ENCODE results near the gene WSB1.
"Not testable (repeated sequence)": the region's sequence is repeated elsewhere in the genome, so short reads cannot be mapped to it uniquely, and the experiment has no call there.

Gene WSB1, protein sequence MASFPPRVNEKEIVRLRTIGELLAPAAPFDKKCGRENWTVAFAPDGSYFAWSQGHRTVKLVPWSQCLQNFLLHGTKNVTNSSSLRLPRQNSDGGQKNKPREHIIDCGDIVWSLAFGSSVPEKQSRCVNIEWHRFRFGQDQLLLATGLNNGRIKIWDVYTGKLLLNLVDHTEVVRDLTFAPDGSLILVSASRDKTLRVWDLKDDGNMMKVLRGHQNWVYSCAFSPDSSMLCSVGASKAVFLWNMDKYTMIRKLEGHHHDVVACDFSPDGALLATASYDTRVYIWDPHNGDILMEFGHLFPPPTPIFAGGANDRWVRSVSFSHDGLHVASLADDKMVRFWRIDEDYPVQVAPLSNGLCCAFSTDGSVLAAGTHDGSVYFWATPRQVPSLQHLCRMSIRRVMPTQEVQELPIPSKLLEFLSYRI

DNA sequence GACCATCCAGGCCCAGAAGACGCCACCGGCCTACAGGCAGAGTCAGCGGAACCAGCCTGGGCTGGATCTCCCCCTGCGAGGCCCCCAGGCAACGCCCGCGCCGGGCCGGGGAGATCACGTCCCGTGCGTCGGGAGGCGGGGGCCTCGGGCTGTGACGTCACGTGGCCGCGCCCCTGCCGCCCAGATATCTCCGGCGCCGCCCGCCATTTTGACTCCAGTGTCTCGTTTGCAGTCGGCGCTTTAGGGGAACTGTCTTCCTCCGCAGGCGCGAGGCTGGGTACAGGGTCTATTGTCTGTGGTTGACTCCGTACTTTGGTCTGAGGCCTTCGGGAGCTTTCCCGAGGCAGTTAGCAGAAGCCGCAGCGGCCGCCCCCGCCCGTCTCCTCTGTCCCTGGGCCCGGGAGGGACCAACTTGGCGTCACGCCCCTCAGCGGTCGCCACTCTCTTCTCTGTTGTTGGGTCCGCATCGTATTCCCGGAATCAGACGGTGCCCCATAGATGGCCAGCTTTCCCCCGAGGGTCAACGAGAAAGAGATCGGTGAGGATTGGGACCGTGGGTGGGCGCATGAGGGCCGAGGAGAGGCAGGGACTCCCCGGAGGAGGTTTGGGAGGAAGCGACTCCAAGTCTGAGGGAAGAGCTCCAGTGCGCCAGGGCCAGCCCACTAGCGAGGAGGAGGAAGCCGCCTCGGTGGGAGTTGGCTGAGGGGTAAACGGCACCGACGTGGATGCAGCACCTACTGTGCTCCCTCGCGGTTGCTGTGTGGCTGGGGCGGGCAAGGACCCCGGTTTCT, at the start of gene WSB1:
WSB1 (plus strand) TSS at position 217 of the 791 bp plus-strand sequence; CDS start at position 499, 282 bp downstream.
- peak; percentile 39 for DNase-seq (ENCODE audit: low read depth)

DNA sequence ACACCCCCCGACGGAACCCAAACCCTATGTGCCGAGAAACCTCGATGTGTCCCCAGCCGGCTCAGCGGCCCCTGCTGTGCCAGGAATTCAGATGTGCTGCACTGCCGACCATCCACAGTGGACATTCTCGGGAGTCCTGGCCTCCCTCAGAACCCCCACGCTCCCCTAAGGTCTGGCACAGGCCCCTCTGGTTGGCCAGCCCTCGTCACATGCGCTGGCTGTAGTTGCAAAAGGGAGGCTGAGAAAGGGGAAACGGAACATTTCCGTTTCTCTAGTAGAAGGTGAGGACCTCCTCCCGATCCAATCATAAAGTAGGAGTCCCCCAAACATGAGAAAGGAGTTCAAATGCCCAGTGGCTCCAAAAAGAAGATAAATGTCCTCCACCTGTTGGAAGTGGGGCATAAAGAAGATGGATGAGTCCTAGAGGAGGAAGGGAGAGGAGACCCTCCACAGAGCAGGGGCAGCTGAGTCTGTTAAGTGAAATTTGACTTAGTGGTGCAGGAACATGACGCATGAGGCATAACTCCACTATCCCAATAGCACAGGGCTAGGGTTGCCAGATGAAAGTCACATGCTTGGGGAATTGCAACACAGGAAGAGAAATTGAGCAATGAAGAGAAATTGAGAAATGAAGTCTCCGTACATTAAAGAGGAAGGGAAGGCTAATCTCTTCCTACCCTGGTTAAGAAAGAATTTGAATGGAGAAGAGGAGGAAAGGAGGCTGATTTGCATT, 49.3 kb upstream of the WSB1 start:
- DNase-seq (ENCODE audit: low read depth): peak; percentile 85

DNA sequence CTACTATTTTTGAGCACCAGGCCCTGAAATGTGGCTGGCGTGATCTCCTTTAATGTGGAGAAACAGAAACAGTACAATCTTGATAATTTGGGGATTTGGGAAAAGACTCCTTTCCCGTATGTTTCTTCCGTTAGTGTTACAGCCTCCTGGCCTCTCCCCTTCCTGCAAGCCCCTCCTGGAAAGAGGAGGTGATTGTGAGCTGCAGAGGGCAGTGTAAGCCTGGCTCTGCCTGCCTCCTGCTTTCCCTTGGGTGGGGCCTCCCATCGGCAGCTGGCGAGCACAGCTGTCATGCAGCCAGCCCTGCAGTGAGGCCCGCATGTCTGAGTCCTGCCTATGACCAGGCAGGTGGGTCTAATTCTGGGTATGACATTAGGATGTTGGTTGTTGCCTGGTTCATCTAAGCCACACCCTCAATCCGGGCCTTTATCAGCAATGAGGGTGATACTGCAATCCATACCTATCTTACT, 48.7 kb upstream of the WSB1 start:
- DNase-seq (ENCODE audit: low read depth): peak; percentile 65

DNA sequence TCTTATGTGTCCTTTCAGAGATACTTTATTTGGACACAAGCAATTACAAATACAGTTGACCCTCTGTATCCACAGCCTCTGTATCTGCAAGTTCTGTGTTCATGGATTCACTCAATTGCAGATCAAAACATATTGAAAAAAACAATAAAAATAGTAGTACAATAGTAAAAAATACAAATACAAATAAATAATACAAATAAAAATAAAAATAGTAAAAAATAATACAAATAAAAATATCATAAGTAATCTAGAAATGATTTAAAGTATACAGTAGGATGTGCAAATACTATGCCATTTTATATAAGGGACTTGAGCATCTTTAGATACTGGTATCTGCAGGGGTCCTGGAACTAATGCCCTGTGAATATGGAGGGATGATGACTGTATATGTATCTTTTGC, 47.4 kb upstream of the WSB1 start:
- DNase-seq (ENCODE audit: low read depth): no peak

DNA sequence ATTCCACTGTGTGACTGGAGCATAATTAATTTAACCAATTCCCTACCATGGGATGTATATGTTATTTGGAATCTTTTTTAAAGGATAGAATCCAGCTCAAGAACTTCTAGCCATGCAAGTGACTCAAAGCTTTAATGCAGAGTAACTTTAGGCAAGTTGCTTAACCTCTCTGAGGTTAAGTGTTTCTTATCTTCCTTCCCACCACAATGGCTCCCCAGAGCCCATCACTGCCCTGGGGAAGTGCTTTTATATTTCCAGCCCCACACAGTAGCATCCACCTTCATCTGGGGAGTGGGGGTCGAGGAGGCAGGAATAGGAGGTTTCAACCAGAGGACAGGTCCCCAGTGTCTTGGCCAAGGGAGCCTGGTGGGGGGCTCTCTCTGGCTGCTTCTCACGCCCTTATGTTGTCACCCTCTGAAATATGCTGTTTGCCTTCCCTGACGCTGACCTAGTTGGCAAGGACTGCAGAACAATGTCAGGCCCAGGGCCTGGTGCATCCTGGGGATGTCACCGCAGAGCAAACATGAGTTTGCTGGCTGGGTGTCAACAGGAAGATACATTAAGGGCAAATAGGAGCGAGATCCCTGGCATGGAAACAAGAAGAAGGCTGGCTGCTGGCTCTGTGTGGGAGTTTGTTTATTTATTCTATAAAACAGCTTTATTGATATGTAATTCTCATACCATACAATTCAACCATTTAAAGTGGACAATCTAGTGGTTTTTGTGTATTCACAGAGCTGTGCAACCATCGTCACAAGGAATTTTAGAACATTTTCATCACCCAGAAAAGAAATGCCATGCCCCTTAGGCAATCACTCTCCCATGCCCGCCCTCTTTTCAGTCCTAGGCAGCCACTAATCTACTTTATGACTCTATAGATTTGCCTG, 46.6 kb upstream of the WSB1 start:
- DNase-seq (ENCODE audit: low read depth): no peak

DNA sequence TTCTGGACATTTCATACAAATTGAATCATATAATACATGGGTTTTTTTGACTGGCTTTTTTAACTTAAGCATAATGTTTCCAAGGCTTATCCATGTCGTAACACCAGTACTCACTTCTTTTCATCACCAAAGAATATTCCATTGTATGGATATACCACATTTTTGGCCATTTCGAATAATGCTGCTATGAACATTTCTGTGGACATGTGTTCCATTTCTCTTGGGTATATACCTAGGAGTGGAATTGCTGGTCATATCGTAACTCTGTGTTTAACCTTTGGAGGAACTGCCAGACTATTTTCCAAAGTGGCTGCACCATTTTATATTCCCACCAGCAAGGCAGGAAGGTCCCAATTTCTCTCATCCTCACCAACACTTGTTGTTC, 46.0 kb upstream of the WSB1 start:
- no peak for DNase-seq (ENCODE audit: low read depth)

DNA sequence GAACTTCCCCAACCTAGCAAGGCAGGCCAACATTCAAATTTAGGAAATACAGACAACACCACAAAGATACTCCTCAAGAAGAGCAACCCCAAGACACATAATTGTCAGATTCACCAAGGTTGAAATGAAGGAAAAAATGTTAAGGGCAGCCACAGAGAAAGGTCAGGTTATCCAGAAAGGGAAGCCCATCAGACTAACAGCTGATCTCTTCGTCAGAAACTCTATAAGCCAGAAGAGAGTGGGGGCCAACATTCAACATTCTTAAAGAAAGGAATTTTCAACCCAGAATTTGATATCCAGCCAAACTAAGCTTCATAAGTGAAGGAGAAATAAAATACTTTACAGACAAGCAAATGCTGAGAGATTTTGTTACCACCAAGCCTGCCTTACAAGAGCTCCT, 43.1 kb upstream of the WSB1 start:
- not testable (repeated sequence) for DNase-seq (ENCODE audit: low read depth)

DNA sequence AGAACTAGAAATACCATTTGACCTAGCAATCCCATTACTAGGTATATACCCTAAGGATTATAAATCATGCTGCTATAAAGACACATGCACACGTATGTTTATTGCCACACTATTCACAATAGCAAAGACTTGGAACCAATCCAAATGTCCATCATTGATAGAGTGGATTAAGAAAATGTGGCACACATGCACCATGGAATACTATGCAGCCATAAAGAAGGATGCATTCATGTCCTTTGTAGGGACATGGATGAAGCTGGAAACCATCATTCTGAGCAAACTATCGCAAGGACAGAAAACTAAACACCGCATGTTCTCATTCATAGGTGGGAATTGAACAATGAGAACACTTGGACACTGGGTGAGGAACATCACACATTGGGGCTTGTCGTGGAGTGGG, 39.1 kb upstream of the WSB1 start:
- DNase-seq (ENCODE audit: low read depth): not testable (repeated sequence)

DNA sequence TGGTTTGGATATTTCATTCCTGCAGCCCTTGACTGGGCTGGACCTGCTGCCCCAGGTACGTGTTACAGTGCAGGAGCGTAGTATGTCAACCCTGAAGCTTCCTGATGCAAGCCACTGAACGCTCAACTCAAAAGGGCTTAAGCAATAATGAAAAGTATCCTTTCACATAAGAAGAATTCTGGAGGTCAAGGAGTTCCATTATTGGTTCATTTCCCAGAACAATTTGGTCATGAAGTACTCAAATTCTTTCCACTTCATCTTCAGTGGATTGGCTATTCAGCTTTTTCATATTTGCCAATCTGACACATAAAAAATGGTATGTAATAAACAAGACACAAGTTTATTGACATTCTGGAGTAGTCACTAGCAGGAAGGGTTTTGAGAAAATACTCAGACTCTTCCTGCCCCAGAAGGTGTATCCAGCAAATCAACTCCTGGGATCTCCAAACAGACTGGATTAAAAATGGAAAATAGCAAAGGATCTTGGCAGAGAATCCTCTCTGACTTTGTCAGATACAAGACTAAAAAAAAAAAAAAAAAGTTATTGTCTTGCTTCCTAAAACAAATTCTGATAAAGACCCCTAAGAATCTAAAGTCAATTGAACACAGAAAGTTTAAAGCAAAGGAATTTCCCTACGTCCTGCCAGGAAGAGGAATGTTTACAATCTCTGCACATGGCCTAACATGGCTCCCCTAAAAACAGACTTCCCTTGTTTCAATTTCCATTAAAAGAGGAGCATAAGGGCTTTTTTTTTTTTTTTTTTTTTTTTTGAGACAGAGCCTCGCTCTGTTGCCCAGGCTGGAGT, 37.5 kb upstream of the WSB1 start:
- peak; percentile 39 for DNase-seq (ENCODE audit: low read depth)

DNA sequence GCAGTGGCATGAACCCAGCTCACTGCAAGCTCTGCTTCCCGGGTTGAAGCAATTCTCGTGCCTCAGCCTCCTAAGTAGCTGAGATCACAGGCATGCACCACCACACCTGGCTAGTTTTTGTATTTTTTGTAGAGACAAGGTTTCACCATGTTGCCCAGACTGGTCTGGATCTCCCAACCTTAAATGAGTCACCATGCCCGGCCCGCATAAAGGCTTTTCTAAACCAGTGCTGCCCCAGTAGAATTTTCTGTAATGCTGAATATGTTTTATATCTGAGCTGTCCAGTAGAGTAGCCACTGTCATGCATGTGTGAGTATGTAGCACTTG, 36.9 kb upstream of the WSB1 start:
- DNase-seq (ENCODE audit: low read depth): no peak

DNA sequence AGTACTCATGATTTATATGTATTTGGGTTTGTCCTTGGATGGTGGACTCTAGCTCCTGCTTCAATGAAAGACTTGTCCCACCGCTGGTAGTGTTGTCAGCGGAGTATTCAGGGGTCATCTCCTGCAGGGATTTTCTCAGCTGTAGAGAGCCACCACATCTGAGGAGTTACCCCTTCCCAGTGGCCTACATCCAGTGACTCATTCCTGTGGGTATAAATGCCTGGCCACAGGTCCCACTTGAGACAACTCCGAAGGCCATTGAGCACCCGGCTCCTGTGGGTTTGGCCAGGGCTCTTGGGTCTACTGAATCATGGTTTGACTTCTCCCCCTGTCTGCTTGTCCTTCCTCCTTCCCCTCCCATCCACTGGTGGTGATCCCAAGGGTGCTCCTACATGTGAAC, 34.6 kb upstream of the WSB1 start:
- no peak for DNase-seq (ENCODE audit: low read depth)

DNA sequence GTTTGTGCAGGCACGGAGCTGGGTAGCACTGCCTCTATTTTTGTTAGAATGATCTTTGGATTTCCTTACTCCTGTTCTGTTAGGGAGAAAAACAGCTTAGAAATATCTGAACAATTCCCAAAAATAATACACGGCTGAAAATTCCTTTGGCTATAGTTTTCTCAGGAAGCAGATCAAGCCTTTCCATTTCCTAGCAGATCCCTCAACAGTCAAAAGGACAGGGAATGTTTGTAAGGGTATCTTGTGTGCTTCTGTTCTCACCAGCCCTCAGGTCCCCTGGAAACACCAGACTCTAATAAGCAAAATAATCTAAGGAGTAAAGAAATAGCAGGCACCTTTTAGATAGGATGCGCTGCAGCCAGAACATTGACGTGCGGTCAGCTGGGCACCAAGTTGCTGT, 30.5 kb upstream of the WSB1 start:
- DNase-seq (ENCODE audit: low read depth): no peak

DNA sequence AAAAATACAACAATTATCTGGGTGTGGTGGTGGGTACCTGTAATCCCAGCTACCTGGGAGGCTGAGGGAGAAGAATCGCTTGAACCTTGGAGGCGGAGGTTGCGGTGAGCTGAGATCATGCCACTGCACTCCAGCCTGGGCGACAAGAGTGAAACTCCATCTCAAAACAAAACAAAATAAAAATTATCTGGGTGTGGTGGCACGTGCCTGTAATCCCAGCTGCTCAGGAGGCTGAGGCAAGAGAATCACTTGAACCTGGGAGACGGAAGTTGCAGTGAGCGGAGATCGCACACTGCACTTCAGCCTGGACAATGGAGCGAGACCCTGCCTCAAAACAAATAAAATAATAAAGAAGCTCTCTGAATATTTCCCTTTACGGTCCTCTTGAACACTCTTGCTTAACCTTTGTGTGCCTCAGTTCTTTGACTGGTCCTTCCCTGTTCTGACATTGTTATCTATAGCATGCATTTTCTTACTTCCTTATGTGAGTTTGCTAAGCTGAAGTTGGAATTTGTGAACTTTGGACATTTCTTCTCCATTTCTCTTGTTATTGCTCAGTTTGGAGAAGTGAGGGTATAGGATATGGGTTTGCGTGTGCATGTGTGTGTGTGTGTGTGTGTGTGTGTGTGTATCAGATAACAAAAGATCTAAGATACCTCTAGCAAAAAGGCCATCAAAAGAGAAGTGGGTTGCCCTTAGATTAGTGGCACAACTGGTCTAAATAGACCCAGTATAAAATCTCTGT, 29.7 kb upstream of the WSB1 start:
- DNase-seq (ENCODE audit: low read depth): no peak

DNA sequence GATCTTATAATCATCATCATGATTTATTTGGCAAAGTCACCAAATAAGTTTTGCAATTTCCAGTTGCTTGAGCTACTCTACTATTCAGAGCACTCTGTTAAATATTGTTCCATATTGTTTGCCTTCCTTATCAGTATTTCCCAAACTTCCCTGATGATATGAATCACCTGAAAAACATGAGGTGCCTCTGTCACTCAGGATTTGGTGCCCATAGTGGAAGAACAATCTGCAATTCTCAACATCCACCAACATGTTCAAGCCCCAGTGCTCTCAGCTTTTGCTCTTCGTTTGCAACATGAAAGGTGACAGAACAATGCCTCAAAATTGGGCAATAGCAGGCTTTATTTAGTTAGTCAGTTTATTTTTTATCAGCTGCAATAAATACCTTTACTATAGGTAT, 28.6 kb upstream of the WSB1 start:
- no peak for DNase-seq (ENCODE audit: low read depth)

DNA sequence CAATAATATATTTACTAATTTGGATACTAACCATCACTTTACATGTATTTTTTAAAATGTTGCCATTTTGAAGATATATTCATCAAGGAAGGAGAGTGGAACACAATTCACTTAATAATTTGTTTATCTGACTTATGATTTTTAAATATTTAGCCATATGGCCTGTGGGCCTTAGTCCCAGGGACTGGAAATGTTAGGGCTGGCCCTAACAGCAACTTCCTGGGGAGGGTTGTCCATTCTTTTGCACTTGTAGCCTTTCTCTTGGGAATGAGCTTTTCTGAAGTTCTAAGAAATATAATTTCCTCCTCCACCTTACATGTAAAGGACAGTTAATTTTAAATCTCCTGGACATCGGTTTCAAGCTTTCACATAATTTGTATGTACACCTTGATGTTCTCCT, 27.7 kb upstream of the WSB1 start:
- DNase-seq (ENCODE audit: low read depth): no peak

DNA sequence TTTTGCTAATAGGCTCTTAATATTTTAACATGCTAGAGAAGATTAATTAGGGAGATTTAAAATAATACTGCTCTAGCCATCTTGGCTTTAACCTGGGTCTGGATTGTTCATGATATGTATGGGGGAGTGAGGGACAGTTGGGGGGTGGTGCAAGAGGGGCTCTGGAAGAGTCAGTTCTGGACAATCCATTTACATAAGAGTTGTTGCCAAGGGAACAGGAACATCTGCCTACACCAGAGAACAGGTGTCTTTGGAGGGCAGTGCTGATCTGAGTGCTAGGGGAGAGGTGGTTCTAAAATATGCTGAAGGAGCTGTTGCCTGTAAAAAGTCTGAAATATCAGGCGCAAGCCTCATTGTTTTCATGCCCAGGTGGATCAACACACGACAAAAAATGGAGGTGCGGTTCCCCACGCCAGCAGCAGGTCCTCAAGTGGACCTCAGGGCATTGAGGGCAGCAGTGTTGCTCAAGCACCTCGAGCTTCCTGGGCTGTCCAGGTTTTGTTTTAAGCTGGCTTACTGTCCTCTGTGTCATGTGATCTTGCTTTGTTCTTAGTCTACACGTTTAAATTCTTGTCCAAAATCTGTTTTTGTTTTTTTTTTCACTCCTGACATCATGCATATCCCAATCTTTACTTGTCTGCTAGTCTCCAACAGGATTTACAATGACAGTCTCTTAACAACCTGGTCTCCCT, 25.4 kb upstream of the WSB1 start:
- no peak for DNase-seq (ENCODE audit: low read depth)

DNA sequence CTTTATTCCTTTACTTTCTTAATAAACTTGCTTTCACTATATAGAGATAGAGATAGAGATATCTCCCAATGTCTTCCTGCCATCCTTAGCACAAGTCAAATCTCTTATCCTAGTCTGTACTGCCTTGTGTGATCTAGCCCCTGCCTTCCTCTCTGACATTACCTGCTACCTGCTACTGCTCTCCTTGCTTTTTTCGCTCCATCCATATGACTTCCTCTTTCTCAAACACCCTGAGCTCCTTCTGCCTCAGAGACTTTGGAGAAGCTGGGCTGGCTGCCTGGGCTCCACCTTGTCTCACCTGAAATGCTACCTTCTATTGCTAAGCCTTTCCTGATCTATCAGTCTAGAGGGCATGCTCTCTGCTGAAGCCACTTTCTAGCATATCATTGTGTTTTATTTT, 24.7 kb upstream of the WSB1 start:
- DNase-seq (ENCODE audit: low read depth): no peak

DNA sequence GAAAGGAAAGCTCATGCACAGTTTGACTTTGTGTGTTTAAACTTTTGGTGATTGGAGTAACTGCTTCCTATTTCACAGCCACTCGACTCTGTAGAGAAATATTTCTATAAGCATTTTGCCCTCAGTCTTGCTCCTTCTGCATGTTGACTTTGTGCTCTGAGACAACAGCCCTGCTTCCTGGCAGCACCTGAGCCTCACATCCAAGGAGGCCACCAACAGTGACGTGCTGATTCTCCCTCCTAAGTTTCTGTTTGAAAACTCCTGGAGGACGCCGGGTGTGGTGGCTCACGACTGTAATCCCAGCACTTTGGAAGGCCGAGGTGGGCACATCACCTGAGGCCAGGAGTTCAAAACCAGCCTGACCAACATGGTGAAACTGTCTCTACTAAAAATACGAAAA, 23.9 kb upstream of the WSB1 start:
- no peak for DNase-seq (ENCODE audit: low read depth)

DNA sequence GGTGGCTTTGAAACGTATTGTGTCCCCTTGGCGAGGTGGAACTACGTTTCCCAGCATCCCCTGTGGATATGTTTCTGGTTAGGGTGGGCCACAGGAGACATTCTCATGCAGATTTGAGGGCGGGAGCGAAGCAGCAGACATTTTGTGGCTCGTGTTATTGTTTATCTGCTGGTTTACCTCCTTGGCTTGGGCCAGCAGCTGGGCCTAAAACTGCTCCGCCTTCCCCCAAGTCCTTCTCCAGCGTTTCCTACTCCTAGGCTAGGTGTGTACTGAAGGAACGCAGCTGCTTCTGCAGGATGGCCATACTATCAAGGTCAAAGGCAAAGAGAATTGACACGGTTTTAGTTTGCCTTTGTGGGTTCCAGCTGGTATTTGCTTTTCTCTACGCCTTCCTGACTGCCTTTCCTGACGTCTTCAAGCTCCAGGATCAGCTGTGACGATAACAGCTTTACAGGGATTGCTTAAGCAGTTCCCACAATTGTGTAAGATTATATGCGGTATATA, 17.2 kb upstream of the WSB1 start:
- no peak for DNase-seq (ENCODE audit: low read depth)
